A673 (cell line): ENCODE measurements around the gene IRS1. TPM values are rescaled to one million over a fixed set of nuclear protein-coding genes. Genes with fewer than 3 reads are reported as not detected.

ENCODE experiments used
- BruUV-seq: library from RNA; stranded (reverse); fragments of 400-500 nt; replicated peaks from 2 replicates; lab custom pipeline; 2021; lab: Mats Ljungman, UMichigan
- CTCF ChIA-PET: fragments of 300-600 bp; sonication (Branson Sonifier 250); formaldehyde crosslinking; loops from one replicate; lab custom pipeline; 2022; ENCODE audit warnings: antibody characterized with exemption; lab: Charles Lee
- POLR2A ChIA-PET: fragments of 300-600 bp; sonication (Branson Sonifier 250); formaldehyde crosslinking; loops from one replicate; lab custom pipeline; 2022; ENCODE audit warnings: antibody characterized with exemption; ENCODE audit not compliant: low non-redundant PET; lab: Charles Lee
- DNase-seq: peaks from one replicate; pipeline ENCODE4 v3.0.0-alpha.2; 2015; ENCODE audit warnings: low spot score
- H3K27ac ChIP-seq: fragments of 200-600 bp; sonication (generic); 2 replicates; pipeline ENCODE4 v1.5.1; 2016; ENCODE audit warnings: mixed run types, low read depth, mild to moderate bottlenecking, mixed read lengths, antibody characterized with exemption, low read length; ENCODE audit not compliant: poor library complexity, severe bottlenecking
- H3K27me3 ChIP-seq: fragments of 200-600 bp; sonication (generic); replicated peaks from 2 replicates; pipeline ENCODE4 v1.6.1; 2017; ENCODE audit warnings: mixed run types, low read depth, mild to moderate bottlenecking, mixed read lengths, antibody characterized with exemption, low read length; ENCODE audit not compliant: insufficient read depth, poor library complexity
- H3K36me3 ChIP-seq: fragments of 200-600 bp; sonication (generic); 2 replicates; pipeline ENCODE4 v1.6.1; 2016; ENCODE audit warnings: mixed run types, mild to moderate bottlenecking, mixed read lengths, antibody characterized with exemption, low read length; ENCODE audit not compliant: insufficient read depth, poor library complexity, severe bottlenecking
- H3K4me1 ChIP-seq: fragments of 200-600 bp; sonication (generic); 2 replicates; pipeline ENCODE4 v1.6.1; 2017; ENCODE audit warnings: mixed run types, mild to moderate bottlenecking, mixed read lengths, antibody characterized with exemption, low read length; ENCODE audit not compliant: insufficient read depth, poor library complexity, severe bottlenecking
- H3K4me3 ChIP-seq: fragments of 200-600 bp; sonication (generic); 2 replicates; pipeline ENCODE4 v1.5.1; 2016; ENCODE audit warnings: low read depth, mixed run types, mild to moderate bottlenecking, mixed read lengths, low read length; ENCODE audit not compliant: poor library complexity, severe bottlenecking
- H3K9me3 ChIP-seq: fragments of 200-600 bp; sonication (generic); 2 replicates; pipeline ENCODE4 v1.6.1; 2016; ENCODE audit warnings: mixed run types, low read depth, mild to moderate bottlenecking, mixed read lengths, antibody characterized with exemption, low read length; ENCODE audit not compliant: poor library complexity, severe bottlenecking
- EZH2 ChIP-seq: fragments of 200-600 bp; sonication (generic); IDR thresholded peaks from 2 replicates; pipeline ENCODE4 v1.6.1; 2017; ENCODE audit warnings: borderline replicate concordance, low read depth, mild to moderate bottlenecking, mixed read lengths, antibody characterized with exemption, low read length; ENCODE audit not compliant: poor library complexity, severe bottlenecking
- intact Hi-C: fragments of 100-400 bp; cut with micrococcal nuclease; formaldehyde crosslinking; loops from one replicate; pipeline ENCODE4 v1.10.0; 2022; ENCODE audit not compliant: unreplicated experiment
- total RNA-seq: library from RNA; stranded (reverse); gene quantifications from 2 replicates; pipeline ENCODE4 v1.2.3, GENCODE V29; 2021
- TF ChIP-seq, protein P1 (sequence below): fragments of 300-800, 200-600 bp; sonication (generic); conservative IDR thresholded peaks from 2 replicates; pipeline ENCODE4 v1.5.1; 2017; ENCODE audit warnings: low read depth, mild to moderate bottlenecking, antibody characterized with exemption, low read length, moderate library complexity, mixed read lengths

IRS1 gene
- total RNA-seq, 1 experiment from 2014 or later = 29.3 TPM

DNA sequence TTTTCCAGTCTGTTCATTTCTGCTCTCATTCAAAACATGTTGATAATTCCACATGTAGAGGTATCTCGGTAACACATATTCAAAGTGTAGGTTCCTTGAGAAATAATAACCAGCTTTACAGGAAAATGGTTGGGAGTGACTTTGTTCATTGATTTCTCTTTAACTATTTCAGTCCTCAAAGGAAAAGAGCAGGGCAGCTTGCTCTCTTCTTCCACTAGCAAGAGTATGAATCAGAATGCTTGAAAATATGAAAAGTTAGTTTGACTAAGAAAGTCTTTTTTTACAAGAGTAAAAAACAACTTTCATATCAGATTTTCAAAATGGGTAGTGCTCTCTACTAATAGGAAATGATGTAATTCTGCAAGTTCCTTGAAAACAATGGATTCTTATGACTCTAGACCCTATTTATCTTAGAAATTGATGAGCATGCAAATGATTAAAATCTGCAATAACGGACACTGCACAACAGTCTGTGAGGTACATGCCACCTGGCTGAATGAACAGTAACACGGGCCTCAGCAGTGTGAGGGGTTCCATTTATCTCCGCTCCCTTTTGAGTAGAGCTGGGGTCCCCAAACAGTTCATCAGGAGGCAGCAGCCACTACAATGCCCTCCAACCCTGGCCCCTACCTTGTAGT lies 65.6 kb downstream of the IRS1 start:
- ChIA-PET POLR2A (no interaction called here), CTCF (no interaction called here)
- BruUV-seq = no TSS peak
- no peak overlapping the region for H3K27ac ChIP-seq
- H3K4me3 ChIP-seq = no peak overlapping the region
- H3K4me1 ChIP-seq = peaks cover 4% of the 10 kb centered on the region
- no peaks in the 10 kb centered on the region for H3K27me3 ChIP-seq
- no peak for TF ChIP-seq EZH2
- TF ChIP-seq, protein P1, sequence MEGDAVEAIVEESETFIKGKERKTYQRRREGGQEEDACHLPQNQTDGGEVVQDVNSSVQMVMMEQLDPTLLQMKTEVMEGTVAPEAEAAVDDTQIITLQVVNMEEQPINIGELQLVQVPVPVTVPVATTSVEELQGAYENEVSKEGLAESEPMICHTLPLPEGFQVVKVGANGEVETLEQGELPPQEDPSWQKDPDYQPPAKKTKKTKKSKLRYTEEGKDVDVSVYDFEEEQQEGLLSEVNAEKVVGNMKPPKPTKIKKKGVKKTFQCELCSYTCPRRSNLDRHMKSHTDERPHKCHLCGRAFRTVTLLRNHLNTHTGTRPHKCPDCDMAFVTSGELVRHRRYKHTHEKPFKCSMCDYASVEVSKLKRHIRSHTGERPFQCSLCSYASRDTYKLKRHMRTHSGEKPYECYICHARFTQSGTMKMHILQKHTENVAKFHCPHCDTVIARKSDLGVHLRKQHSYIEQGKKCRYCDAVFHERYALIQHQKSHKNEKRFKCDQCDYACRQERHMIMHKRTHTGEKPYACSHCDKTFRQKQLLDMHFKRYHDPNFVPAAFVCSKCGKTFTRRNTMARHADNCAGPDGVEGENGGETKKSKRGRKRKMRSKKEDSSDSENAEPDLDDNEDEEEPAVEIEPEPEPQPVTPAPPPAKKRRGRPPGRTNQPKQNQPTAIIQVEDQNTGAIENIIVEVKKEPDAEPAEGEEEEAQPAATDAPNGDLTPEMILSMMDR = no peak
- DNase-seq = no peak
- intact Hi-C loops = no loop called here
- peaks cover 4% of the 10 kb centered on the region for H3K36me3 ChIP-seq
- no peaks in the 10 kb centered on the region for H3K9me3 ChIP-seq

DNA sequence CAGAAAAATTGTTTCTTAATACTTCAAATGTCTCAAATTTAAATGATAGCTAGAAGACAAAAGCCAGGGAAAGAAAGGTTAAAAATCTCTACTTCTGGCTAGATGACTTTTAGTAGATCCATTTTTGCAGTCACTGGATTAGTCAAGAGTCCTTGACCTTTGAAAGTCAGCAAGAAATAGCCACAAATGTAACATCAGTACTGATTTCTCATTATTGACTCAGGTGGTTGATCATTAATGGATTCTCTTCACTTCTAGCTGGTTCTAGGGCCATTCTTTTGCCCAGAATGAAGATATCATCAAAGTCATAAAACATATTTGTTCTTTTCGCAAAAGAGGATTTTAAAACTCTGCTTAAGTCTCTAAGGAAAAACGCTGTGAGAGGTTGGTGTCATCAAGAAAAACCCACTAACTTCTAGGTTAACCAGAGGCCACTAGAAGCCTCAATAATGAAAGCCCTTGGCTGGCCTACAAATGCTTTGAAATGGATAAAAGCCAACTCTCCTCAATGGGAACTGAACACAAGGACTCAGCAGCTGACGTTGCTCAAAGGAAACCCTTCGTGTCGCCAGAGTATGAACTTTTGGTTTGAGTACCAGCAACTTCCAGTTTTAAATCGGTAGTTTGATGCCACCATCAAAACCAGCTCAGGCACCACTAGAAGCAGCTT lies 66.3 kb downstream of the IRS1 start:
- no peak for DNase-seq
- intact Hi-C loops = no loop called here
- peaks cover 4% of the 10 kb centered on the region for H3K36me3 ChIP-seq
- no peak overlapping the region for H3K4me3 ChIP-seq
- no peak overlapping the region for H3K27ac ChIP-seq
- BruUV-seq = no TSS peak
- ChIA-PET CTCF (no interaction called here), POLR2A (no interaction called here)
- peaks cover 4% of the 10 kb centered on the region for H3K4me1 ChIP-seq
- H3K27me3 ChIP-seq = no peaks in the 10 kb centered on the region
- no peaks in the 10 kb centered on the region for H3K9me3 ChIP-seq
- no peak for TF ChIP-seq EZH2
- TF ChIP-seq, protein P1 = no peak

DNA sequence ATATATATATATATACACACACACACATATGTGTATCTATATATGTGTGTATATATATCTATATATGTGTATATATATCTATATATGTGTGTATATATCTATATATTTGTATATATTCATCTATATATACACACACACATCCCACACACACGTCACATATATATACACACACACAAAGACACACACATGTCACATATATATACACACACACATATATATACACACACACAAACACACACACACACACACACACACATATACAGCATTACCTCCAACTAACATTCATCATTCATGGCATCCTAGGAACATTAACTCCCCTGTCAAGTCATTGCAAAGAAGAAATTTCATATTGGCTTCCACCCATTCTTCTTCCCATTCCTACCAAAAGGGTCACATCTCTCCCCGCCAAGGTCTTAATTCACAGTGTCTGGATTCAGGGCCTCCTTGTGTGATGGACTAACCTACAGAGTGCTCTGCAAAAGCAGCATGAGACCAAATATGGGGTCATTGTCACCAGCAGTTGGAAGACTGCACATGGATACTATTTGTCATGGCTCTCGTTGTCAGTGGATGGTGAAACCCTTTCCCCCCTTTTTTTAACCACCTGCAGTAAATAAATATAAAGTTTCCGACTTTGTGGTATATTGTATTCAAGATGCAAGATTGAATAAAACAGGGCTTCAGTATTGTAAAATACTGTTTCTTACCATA lies 67.0 kb downstream of the IRS1 start:
- ChIA-PET CTCF (no interaction called here), POLR2A (interaction anchor here (0.7 kb wide), 1 partner anchor 460 kb away, joined by 3 read pairs; no protein-coding TSS in a partner anchor)
- no TSS peak for BruUV-seq

More for the DNA sequence above, 67.0 kb downstream of the IRS1 start:
- Histone ChIP-seq H3K4me3 (no peak overlapping the region), H3K27ac (no peak overlapping the region), H3K27me3 (no peaks in the 10 kb centered on the region), H3K9me3 (no peaks in the 10 kb centered on the region), H3K36me3 (peaks cover 4% of the 10 kb centered on the region), H3K4me1 (peaks cover 4% of the 10 kb centered on the region)
- TF ChIP-seq, protein P1 = no peak
- intact Hi-C loops = no loop called here
- no peak for DNase-seq
